HepG2 (cell line): ENCODE data around the gene TMEM270. TPM values are rescaled to one million over a fixed set of nuclear protein-coding genes. Genes with fewer than 3 reads are reported as not detected.

ENCODE experiments used
- ATAC-seq: fragments of 200-7000 bp; cut with Tn5 transposase; 3 replicates; pipeline ENCODE4 v1.9.1; 2020; ENCODE audit warnings: mild to moderate bottlenecking, moderate library complexity
- BruUV-seq: library from RNA; stranded (reverse); fragments of 400-500 nt; replicated peaks from 2 replicates; lab custom pipeline; 2021; lab: Mats Ljungman, UMichigan
- CTCF ChIA-PET: fragments of 300-600 bp; formaldehyde crosslinking; extraction: SDS; loops from one replicate; lab custom pipeline; 2021; ENCODE audit warnings: low total read pairs, inconsistent platforms, low intra/inter-chr PET ratio; lab: Yijun Ruan, JAX
- POLR2A ChIA-PET: fragments of 350-600 bp; sonication (Branson Sonifier 250); formaldehyde crosslinking; loops from one replicate; lab custom pipeline; 2020; ENCODE audit warnings: antibody characterized with exemption, inconsistent platforms; lab: Yijun Ruan, JAX
- DNase-seq: peaks from one replicate; pipeline ENCODE4 v3.0.0-alpha.2; 2015; ENCODE audit warnings: low spot score
- FAIRE-seq: peaks from 3 replicates; lab custom pipeline; 2011; peaks lifted over from hg19 to GRCh38; lab: Jason Lieb, UNC
- H2AFZ ChIP-seq: one replicate; pipeline ENCODE4 v1.6.1; 2011; ENCODE audit warnings: low read length, inconsistent platforms
- H3K27ac ChIP-seq: fragments of 300-600 bp; 3 replicates; pipeline ENCODE4 v1.8.0; 2011; ENCODE audit warnings: mixed run types, mild to moderate bottlenecking, mixed read lengths, low read length, inconsistent platforms; ENCODE audit not compliant: insufficient read depth; ENCODE audit errors: extremely low read length
- H3K27me3 ChIP-seq, 2 experiments: fragments of 200-600 bp in 1 of 2; 2 replicates in 1 of 2; 3 replicates in 1 of 2; pipeline versions ENCODE4 v1.6.0 to v1.8.0; 2011; ENCODE audit warnings: low read length in 2 of 2, mild to moderate bottlenecking in 2 of 2, moderate library complexity in 2 of 2, inconsistent platforms in 1 of 2; ENCODE audit not compliant: insufficient read depth in 2 of 2, control insufficient read depth in 1 of 2
- H3K36me3 ChIP-seq, 2 experiments: fragments of 200-600 bp in 1 of 2; replicated peaks in 1 of 2; 2 replicates in 1 of 2; 3 replicates in 1 of 2; pipeline versions ENCODE4 v1.5.1 to v1.8.0; 2011; ENCODE audit warnings: low read length in 2 of 2, inconsistent platforms in 1 of 2; ENCODE audit not compliant: insufficient read depth in 2 of 2, control insufficient read depth in 1 of 2
- H3K4me1 ChIP-seq: 2 replicates; pipeline ENCODE4 v1.5.1; 2012; ENCODE audit warnings: low read length, inconsistent platforms; ENCODE audit not compliant: insufficient read depth
- H3K4me2 ChIP-seq: 2 replicates; pipeline ENCODE4 v1.6.0; 2011; ENCODE audit warnings: low read depth, low read length, inconsistent platforms
- H3K4me3 ChIP-seq, 3 experiments: fragments of 200-600 bp in 1 of 3; sonication (generic), shearing (Covaris generic) in 1 of 3; replicated peaks in 1 of 3; 2 replicates each; pipeline ENCODE4 v1.5.1; 2011 to 2016; ENCODE audit warnings: low read length in 3 of 3, inconsistent platforms in 2 of 3, low read depth in 2 of 3, mild to moderate bottlenecking in 2 of 3, control low read depth in 1 of 3, mixed read lengths in 1 of 3; ENCODE audit not compliant: insufficient read depth in 1 of 3
- H3K79me2 ChIP-seq: one replicate; pipeline ENCODE4 v1.6.1; 2011; ENCODE audit warnings: low read length, inconsistent platforms; ENCODE audit not compliant: insufficient read depth
- H3K9ac ChIP-seq: 2 replicates; pipeline ENCODE4 v1.6.0; 2011; ENCODE audit warnings: mild to moderate bottlenecking, low read depth, low read length, inconsistent platforms; ENCODE audit not compliant: insufficient read depth
- H3K9me3 ChIP-seq: 2 replicates; pipeline ENCODE4 v1.5.1; 2012; ENCODE audit warnings: mild to moderate bottlenecking, low read length
- H4K20me1 ChIP-seq: 2 replicates; pipeline ENCODE4 v1.6.0; 2011; ENCODE audit warnings: inconsistent platforms, mild to moderate bottlenecking, low read length, moderate library complexity; ENCODE audit not compliant: insufficient read depth
- FOXK2 ChIP-seq: fragments of 450-650 bp; IDR thresholded peaks from 2 replicates; pipeline ENCODE4 v1.6.1; 2016
- HNRNPK ChIP-seq: fragments of 200-400 bp; formaldehyde crosslinking; IDR thresholded peaks from 2 replicates; pipeline ENCODE4 v1.6.1; 2018; ENCODE audit warnings: low read length, low read depth, moderate library complexity, mild to moderate bottlenecking; ENCODE audit not compliant: poor library complexity, severe bottlenecking
- KDM5B ChIP-seq: sonication (generic); formaldehyde crosslinking; IDR thresholded peaks from 2 replicates; pipeline ENCODE4 v1.4.0; 2020; ENCODE audit warnings: missing genetic modification reagents, mild to moderate bottlenecking, borderline replicate concordance
- MXD1 ChIP-seq: sonication (generic); formaldehyde crosslinking; IDR thresholded peaks from 2 replicates; pipeline ENCODE4 v1.4.0; 2020; ENCODE audit warnings: mild to moderate bottlenecking, missing genetic modification reagents
- PPARG ChIP-seq: conservative IDR thresholded peaks from 2 replicates; pipeline ENCODE4 v1.6.1; 2016; ENCODE audit warnings: missing biosample characterization, missing genetic modification reagents
- RFXAP ChIP-seq: sonication (generic); formaldehyde crosslinking; IDR thresholded peaks from 2 replicates; pipeline ENCODE4 v1.4.0; 2020; ENCODE audit warnings: missing genetic modification reagents, borderline replicate concordance
- SATB2 ChIP-seq: sonication (generic); formaldehyde crosslinking; IDR thresholded peaks from 2 replicates; pipeline ENCODE4 v1.5.0; 2020; ENCODE audit warnings: missing genetic modification reagents
- SNAI1 ChIP-seq: sonication (generic); formaldehyde crosslinking; IDR thresholded peaks from 2 replicates; pipeline ENCODE4 v1.5.0; 2020; ENCODE audit warnings: mild to moderate bottlenecking, missing genetic modification reagents, borderline replicate concordance
- ZFP90 ChIP-seq: sonication (generic); formaldehyde crosslinking; IDR thresholded peaks from 2 replicates; pipeline ENCODE4 v1.8.0; 2022; ENCODE audit warnings: missing genetic modification reagents, mild to moderate bottlenecking, inconsistent platforms, borderline replicate concordance
- ZNF773 ChIP-seq: sonication (generic); formaldehyde crosslinking; IDR thresholded peaks from 2 replicates; pipeline ENCODE4 v1.4.0; 2020; ENCODE audit warnings: missing genetic modification reagents, borderline replicate concordance
- ZSCAN21 ChIP-seq: sonication (generic); formaldehyde crosslinking; IDR thresholded peaks from 2 replicates; pipeline ENCODE4 v1.8.0; 2022; ENCODE audit warnings: mild to moderate bottlenecking, missing genetic modification reagents, moderate library complexity, borderline replicate concordance
- WGBS: methylation state at CpG from one replicate; pipeline ENCODE4 v1.1.6; 2017; ENCODE audit warnings: low lambda C conversion rate; 5-methylcytosine and 5-hydroxymethylcytosine counted together
- in situ Hi-C: cut with HindIII; loops from 2 replicates; pipeline ENCODE4 v1.10.0; 2017; ENCODE audit warnings: low pct_unique_long_range_greater_than_20kb; ENCODE audit not compliant: extremely low pct_ligation_motif_present
- intact Hi-C: fragments of 100-400 bp; cut with micrococcal nuclease; formaldehyde crosslinking; loops from one replicate; pipeline ENCODE4 v1.10.0; 2022; ENCODE audit not compliant: unreplicated experiment
- polyA plus RNA-seq, 8 experiments: library from polyadenylated mRNA; depleted of rRNA in 3 of 8; stranded (reverse) in 7 of 8; unstranded in 1 of 8; fragments of >200 nt; fragmentation: Illumina TruSeq in 4 of 8; extraction: Trizol in 4 of 8; gene quantifications; 2 replicates each; pipeline versions ENCODE4 v1.2.1 to v1.2.3, GENCODE V29; 2011 to 2016; ENCODE audit warnings: low read depth in 4 of 8, missing spikeins in 1 of 8, mixed read lengths in 1 of 8; ENCODE audit not compliant: insufficient read depth in 1 of 8
- total RNA-seq, 5 experiments: library from RNA; depleted of rRNA; stranded (reverse); fragments of >200 nt; fragmentation: Illumina TruSeq; extraction: Trizol; gene quantifications; 2 replicates each; pipeline ENCODE4 v1.2.3, GENCODE V29; 2016; ENCODE audit warnings: low read depth in 1 of 5
- TF ChIP-seq, protein P1 (sequence below): IDR thresholded peaks from 2 replicates; pipeline ENCODE4 v1.6.1; 2016; ENCODE audit warnings: missing biosample characterization, missing genetic modification reagents, low read depth
- TF ChIP-seq, protein P2 (sequence below): sonication (generic); formaldehyde crosslinking; conservative IDR thresholded peaks from 2 replicates; pipeline ENCODE4 v1.8.0; 2022; ENCODE audit warnings: low read depth, missing genetic modification reagents

TMEM270 gene
- total and polyA plus RNA-seq, 2 of the 13 experiments (the other 11 are each of a cell fraction or from before 2014, with no cell fraction given), result not detected

DNA sequence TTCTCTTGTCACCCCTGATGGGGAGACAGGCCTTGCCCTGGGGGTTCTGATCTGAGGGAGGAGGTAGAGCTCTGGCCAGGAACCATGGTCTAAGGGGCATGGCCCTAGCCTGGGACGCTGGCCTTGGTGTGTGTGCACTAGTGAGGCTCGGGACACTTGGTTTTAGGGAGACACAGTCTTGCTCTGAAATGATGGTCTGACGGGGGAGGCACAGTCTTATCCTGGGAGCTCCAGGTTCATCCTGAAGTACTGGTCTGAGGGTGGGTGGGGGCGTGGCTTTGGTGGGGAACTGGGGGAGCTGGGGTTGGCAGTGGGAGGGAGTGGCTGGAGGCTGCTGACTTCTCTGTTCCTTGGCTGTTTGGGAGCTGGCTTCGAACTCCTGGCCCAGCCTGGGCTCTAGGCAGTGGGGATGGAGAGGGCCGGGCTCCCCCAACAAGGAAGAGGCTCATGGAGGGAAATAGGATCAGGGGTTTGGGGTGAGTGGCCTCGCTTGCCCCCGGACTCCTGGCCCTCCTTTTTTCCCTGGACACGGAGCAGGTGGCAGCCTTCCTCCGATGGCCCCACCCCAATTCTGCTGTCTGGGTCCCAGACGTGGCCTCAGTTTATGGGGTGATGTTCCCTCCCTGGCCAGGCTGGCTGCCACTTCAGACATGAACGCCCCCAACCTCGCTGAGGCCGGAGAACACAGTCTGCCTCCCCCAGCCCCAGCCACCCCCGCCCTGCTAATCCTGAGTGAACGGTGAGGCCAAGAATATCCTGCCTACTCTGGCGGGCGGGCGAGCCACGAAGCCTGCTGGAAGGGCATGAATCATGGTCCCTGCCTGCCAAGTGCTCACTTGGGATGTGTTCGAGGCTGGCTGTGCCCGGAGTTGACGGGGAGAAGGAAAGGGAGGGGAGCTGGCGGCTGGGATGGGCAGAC is 43.5 kb downstream of the TMEM270 start:
- ChIA-PET CTCF (no interaction called here), POLR2A (no interaction called here)
- in situ Hi-C loops, result no loop called here
- FAIRE-seq (no peak), DNase-seq (no peak), ATAC-seq (no peak)
- intact Hi-C loops, result no loop called here
- Histone ChIP-seq H3K4me3 (no peak overlapping the region), H3K4me1 (no peaks in the 10 kb centered on the region), H2AFZ (no peak overlapping the region), H3K27me3 (peaks cover 2 to 34% of the 10 kb centered on the region in 2 experiments; a peak in 4 of 5 replicates), H4K20me1 (no peaks in the 10 kb centered on the region), H3K79me2 (no peaks in the 10 kb centered on the region), H3K4me2 (no peak overlapping the region), H3K9me3 (no peaks in the 10 kb centered on the region), H3K36me3 (no peaks in the 10 kb centered on the region), H3K27ac (no peak overlapping the region), H3K9ac (no peak overlapping the region)
- WGBS, result 21% methylated on average over 12 of the region's 24 CpGs
- BruUV-seq, result no TSS peak
- TF ChIP-seq HNRNPK (no peak), ZNF773 (CRISPR knock-in tag) (no peak), SATB2 (CRISPR knock-in tag) (no peak), MXD1 (CRISPR knock-in tag) (no peak), FOXK2 (no peak)

GRCh38 chr7:73905360-73905759 is 44.4 kb downstream of the TMEM270 start:
- Histone ChIP-seq H3K4me1 (no peaks in the 10 kb centered on the region), H3K4me2 (no peak overlapping the region), H3K4me3 (no peak overlapping the region), H3K79me2 (no peaks in the 10 kb centered on the region), H3K9ac (no peak overlapping the region), H3K36me3 (no peaks in the 10 kb centered on the region), H2AFZ (no peak overlapping the region), H3K27ac (no peak overlapping the region), H3K27me3 (peaks cover 2 to 33% of the 10 kb centered on the region in 2 experiments; a peak in 4 of 5 replicates), H3K9me3 (no peaks in the 10 kb centered on the region), H4K20me1 (no peaks in the 10 kb centered on the region)
- intact Hi-C loops, result no loop called here
- POLR2A ChIA-PET, result no interaction called here
- no TSS peak for BruUV-seq
- ATAC-seq (no peak), FAIRE-seq (no peak), DNase-seq (no peak)
- in situ Hi-C loops, result no loop called here
- CTCF ChIA-PET, result no interaction called here
- 52% methylated on average over 13 of the region's 15 CpGs for WGBS
- no peak for TF ChIP-seq ZNF773 (CRISPR knock-in tag)
- no peak for TF ChIP-seq ZFP90 (CRISPR knock-in tag)
- no peak for TF ChIP-seq KDM5B (CRISPR knock-in tag)
- no peak for TF ChIP-seq PPARG
- TF ChIP-seq ZSCAN21 (CRISPR knock-in tag), result no peak
- TF ChIP-seq, protein P1, sequence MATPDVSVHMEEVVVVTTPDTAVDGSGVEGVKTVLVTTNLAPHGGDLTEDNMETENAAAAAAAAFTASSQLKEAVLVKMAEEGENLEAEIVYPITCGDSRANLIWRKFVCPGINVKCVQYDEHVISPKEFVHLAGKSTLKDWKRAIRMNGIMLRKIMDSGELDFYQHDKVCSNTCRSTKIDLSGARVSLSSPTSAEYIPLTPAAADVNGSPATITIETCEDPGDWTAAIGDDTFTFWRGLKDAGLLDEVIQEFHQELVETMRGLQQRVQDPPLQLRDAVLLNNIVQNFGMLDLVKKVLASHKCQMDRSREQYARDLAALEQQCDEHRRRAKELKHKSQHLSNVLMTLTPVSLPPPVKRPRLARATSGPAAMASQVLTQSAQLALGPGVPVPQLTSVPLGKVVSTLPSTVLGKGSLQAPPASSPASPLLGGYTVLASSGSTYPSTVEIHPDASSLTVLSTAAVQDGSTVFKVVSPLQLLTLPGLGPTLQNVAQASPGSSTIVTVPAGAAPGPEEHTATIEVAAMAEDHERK (CRISPR knock-in tag), result no peak
- TF ChIP-seq SNAI1 (CRISPR knock-in tag), result no peak
- TF ChIP-seq, protein P2, sequence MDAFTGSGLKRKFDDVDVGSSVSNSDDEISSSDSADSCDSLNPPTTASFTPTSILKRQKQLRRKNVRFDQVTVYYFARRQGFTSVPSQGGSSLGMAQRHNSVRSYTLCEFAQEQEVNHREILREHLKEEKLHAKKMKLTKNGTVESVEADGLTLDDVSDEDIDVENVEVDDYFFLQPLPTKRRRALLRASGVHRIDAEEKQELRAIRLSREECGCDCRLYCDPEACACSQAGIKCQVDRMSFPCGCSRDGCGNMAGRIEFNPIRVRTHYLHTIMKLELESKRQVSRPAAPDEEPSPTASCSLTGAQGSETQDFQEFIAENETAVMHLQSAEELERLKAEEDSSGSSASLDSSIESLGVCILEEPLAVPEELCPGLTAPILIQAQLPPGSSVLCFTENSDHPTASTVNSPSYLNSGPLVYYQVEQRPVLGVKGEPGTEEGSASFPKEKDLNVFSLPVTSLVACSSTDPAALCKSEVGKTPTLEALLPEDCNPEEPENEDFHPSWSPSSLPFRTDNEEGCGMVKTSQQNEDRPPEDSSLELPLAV (CRISPR knock-in tag), result no peak
- TF ChIP-seq RFXAP, result no peak
